Sigmoid colon (tissue), 7 donors: ENCODE data around the gene NOTUM. TPM values are rescaled to one million over a fixed set of nuclear protein-coding genes. Genes with fewer than 3 reads are reported as not detected.

ENCODE experiments used
- DNase-seq: peaks from one replicate; pipeline ENCODE4 v3.0.0-alpha.2; 2019
- H3K27ac ChIP-seq, 4 donors: fragments of 200-600 bp; sonication (generic); one replicate each; pipeline ENCODE4 v1.5.1; 2016 to 2019; ENCODE audit warnings: mild to moderate bottlenecking in 1 of 4
- H3K27me3 ChIP-seq, 3 donors: fragments of 200-600 bp; sonication (generic); one replicate each; pipeline ENCODE4 v1.5.1; 2019; ENCODE audit warnings: mild to moderate bottlenecking in 1 of 3
- H3K36me3 ChIP-seq, 4 donors: fragments of 200-600 bp; sonication (generic); one replicate each; pipeline ENCODE4 v1.5.1; 2016 to 2019
- H3K4me1 ChIP-seq, 4 donors: fragments of 200-600 bp; sonication (generic); one replicate each; pipeline ENCODE4 v1.5.1; 2017 to 2019
- H3K4me3 ChIP-seq, 4 donors: fragments of 200-600 bp; sonication (generic); one replicate each; pipeline ENCODE4 v1.5.1; 2017 to 2019; ENCODE audit warnings: mild to moderate bottlenecking in 2 of 4, moderate library complexity in 1 of 4
- H3K9me3 ChIP-seq, 4 donors: fragments of 200-600 bp in 3 of 4; sonication (generic) in 3 of 4; one replicate each; pipeline versions ENCODE4 v1.5.1 to v1.6.1; 2013 to 2019
- CTCF ChIP-seq, 4 experiments: fragments of 450-650 bp in 3 of 4; fragments of 200-600 bp in 1 of 4; IDR thresholded peaks; one replicate each; pipeline ENCODE4 v1.5.1; 2016 to 2019; ENCODE audit warnings: antibody characterized with exemption in 4 of 4, mild to moderate bottlenecking in 3 of 4, moderate library complexity in 2 of 4
- EP300 ChIP-seq, 4 donors: sonication (generic); formaldehyde crosslinking; IDR thresholded peaks; one replicate each; pipeline ENCODE4 v1.6.1; 2017; ENCODE audit warnings: antibody characterized with exemption in 4 of 4
- POLR2A ChIP-seq, 2 donors: fragments of 450-650 bp; IDR thresholded peaks; one replicate each; pipeline ENCODE4 v1.6.1; 2016; ENCODE audit warnings: antibody characterized with exemption in 2 of 2, mild to moderate bottlenecking in 2 of 2, moderate library complexity in 2 of 2
- POLR2AphosphoS5 ChIP-seq, 4 donors: sonication (generic); formaldehyde crosslinking; IDR thresholded peaks; one replicate each; pipeline ENCODE4 v1.6.1; 2017; ENCODE audit warnings: antibody characterized with exemption in 4 of 4
- WGBS, 2 donors: extraction: QIAGEN DNeasy Blood & Tissue Kit; methylation state at CpG; one replicate each; pipeline ENCODE4 v1.1.7; 2013; 5-methylcytosine and 5-hydroxymethylcytosine counted together
- intact Hi-C: fragments of 100-400 bp; cut with DNase I; formaldehyde crosslinking; loops from one replicate; pipeline ENCODE4 v1.15.1; 2023
- polyA plus RNA-seq, 3 donors: library from polyadenylated mRNA; stranded (reverse); fragments of 200-250 nt; gene quantifications; one replicate each; pipeline ENCODE4 v1.2.3, GENCODE V29; 2013
- total RNA-seq, 4 donors: library from RNA; depleted of rRNA; stranded (reverse); fragments of >200 nt; gene quantifications; one replicate each; pipeline ENCODE4 v1.1.0, GENCODE V29; 2016
- donor health status: healthy with polysubstance abuse.
- donor health status: Bipolar disorder and iron deficiency.
- donor health status: healthy.

Gene NOTUM
- total and polyA plus RNA-seq, 7 donors = 0.22 TPM; not detected in 6

- no peak for TF ChIP-seq CTCF (IDR thresholded peaks at IDR 0.05)
- TF ChIP-seq POLR2AphosphoS5 (IDR thresholded peaks at IDR 0.05) = no peak
- no peak for TF ChIP-seq POLR2A (IDR thresholded peaks at IDR 0.05)
- TF ChIP-seq EP300 (IDR thresholded peaks at IDR 0.05) = no peak
- WGBS, 2 donors = 92 to 93% methylated on average over 39 of the region's 39 CpGs
- no peak overlapping the region for H3K27ac ChIP-seq
Observed at GRCh38 chr17:81994593-81995462, 33.8 kb upstream of the NOTUM start.

GRCh38 chr17:81993729-81994592 is 33.0 kb upstream of the NOTUM start:
- Histone ChIP-seq H3K4me1 (peaks cover 0 to 27% (median 19%) of the 10 kb centered on the region in 4 donors), H3K9me3 (no peaks in the 10 kb centered on the region), H3K27me3 (no peaks in the 10 kb centered on the region), H3K36me3 (peaks cover 0 to 9% (median 0%) of the 10 kb centered on the region in 4 donors), H3K27ac (no peak overlapping the region), H3K4me3 (no peak overlapping the region)
- intact Hi-C loops = no loop called here
- no peak for TF ChIP-seq EP300 (IDR thresholded peaks at IDR 0.05)
- TF ChIP-seq CTCF (IDR thresholded peaks at IDR 0.05) = no peak
- no peak for TF ChIP-seq POLR2AphosphoS5 (IDR thresholded peaks at IDR 0.05)
- no peak for TF ChIP-seq POLR2A (IDR thresholded peaks at IDR 0.05)
- no peak for DNase-seq
- WGBS, 2 donors = 94 to 95% methylated on average over 37 of the region's 37 CpGs

More at GRCh38 chr17:81994593-81995462, 33.8 kb upstream of the NOTUM start:
- H3K27me3 ChIP-seq = no peaks in the 10 kb centered on the region
- peaks cover 0 to 27% (median 19%) of the 10 kb centered on the region in 4 donors for H3K4me1 ChIP-seq
- no peaks in the 10 kb centered on the region for H3K9me3 ChIP-seq
- peaks cover 0 to 9% (median 0%) of the 10 kb centered on the region in 4 donors for H3K36me3 ChIP-seq
- DNase-seq = no peak
- no peak overlapping the region for H3K4me3 ChIP-seq
- intact Hi-C loops = no loop called here

- Histone ChIP-seq H3K4me3 (peak overlapping the region in 3 of 4 donors; percentile 18 to 38 (median 30)), H3K36me3 (peaks cover 0 to 9% (median 0%) of the 10 kb centered on the region in 4 donors), H3K4me1 (peaks cover 0 to 27% (median 19%) of the 10 kb centered on the region in 4 donors), H3K27ac (peak overlapping the region; percentile 52 to 79 (median 76)), H3K9me3 (no peaks in the 10 kb centered on the region), H3K27me3 (no peaks in the 10 kb centered on the region)
- intact Hi-C loops = no loop called here
- WGBS, 2 donors = 72 to 84% methylated on average over 31 of the region's 31 CpGs
- TF ChIP-seq POLR2A (IDR thresholded peaks at IDR 0.05) = no peak
- TF ChIP-seq CTCF (IDR thresholded peaks at IDR 0.05) = no peak
- no peak for TF ChIP-seq EP300 (IDR thresholded peaks at IDR 0.05)
- no peak for TF ChIP-seq POLR2AphosphoS5 (IDR thresholded peaks at IDR 0.05)
- no peak for DNase-seq
Observed at GRCh38 chr17:81992306-81993102, 31.5 kb upstream of the NOTUM start.

GRCh38 chr17:81991684-81992305 is 30.8 kb upstream of the NOTUM start:
- intact Hi-C loops = no loop called here
- Histone ChIP-seq H3K36me3 (peaks cover 0 to 11% (median 0%) of the 10 kb centered on the region in 4 donors), H3K27ac (peak overlapping the region; percentile 52 to 79 (median 76)), H3K9me3 (no peaks in the 10 kb centered on the region), H3K4me1 (peaks cover 0 to 27% (median 19%) of the 10 kb centered on the region in 4 donors), H3K27me3 (no peaks in the 10 kb centered on the region), H3K4me3 (peak overlapping the region in 3 of 4 donors; percentile 18 to 38 (median 30))
- DNase-seq = peak; percentile 87
- TF ChIP-seq POLR2AphosphoS5 (IDR thresholded peaks at IDR 0.05) (peak in 2 of 4 donors; percentile 31 to 40), POLR2A (IDR thresholded peaks at IDR 0.05) (no peak), EP300 (IDR thresholded peaks at IDR 0.05) (peak in 1 of 4 donors; percentile 15)
- 19 to 60% methylated on average over 31 of the region's 31 CpGs for WGBS, 2 donors
